Mesangial cell (primary cell): ENCODE measurements around the gene CCIN. TPM values are rescaled to one million over a fixed set of nuclear protein-coding genes. Genes with fewer than 3 reads are reported as not detected.

Experiments
- total RNA-seq: library from RNA; depleted of rRNA; stranded (reverse); fragments of >200 nt; gene quantifications from 2 replicates; pipeline ENCODE4 v1.2.3, GENCODE V29; 2015

The CCIN gene
- total RNA-seq, result 0.63 and 1.6 TPM in 2 replicates

GRCh38 chr9:36169166-36169565 is at the start of gene CCIN:
Gene CCIN (plus strand): TSS chr9:36169388. CDS start chr9:36169503, 115 bp downstream.

GRCh38 chr9:36136272-36136893 is 32.8 kb upstream of the CCIN start, which contains the start of gene GLIPR2:
Gene GLIPR2 (plus strand): TSS chr9:36136733. CDS start chr9:36136779, 46 bp downstream.

GRCh38 chr9:36190388-36191289 is 21.5 kb downstream of the CCIN start, which contains the start of gene CLTA:
Gene CLTA (plus strand): TSS chr9:36190921. CDS start chr9:36191057, 136 bp downstream.

Other genes with a start within 250 kb of the CCIN start
- not detected in 2 replicates for gene OR2S2, start 211.2 kb upstream of the CCIN start, total RNA-seq
- 7.7 and 8.8 TPM in 2 replicates for gene RECK, start 132.5 kb upstream of the CCIN start, total RNA-seq
- 54.4 and 61.2 TPM in 2 replicates for gene GLIPR2, start 32.7 kb upstream of the CCIN start, total RNA-seq
- gene CLTA, start 21.5 kb downstream of the CCIN start, total RNA-seq, result 333 and 341 TPM in 2 replicates
- 21.3 and 22.7 TPM in 2 replicates for gene GNE, start 89.1 kb downstream of the CCIN start, total RNA-seq
- gene RNF38, start 230.9 kb downstream of the CCIN start, total RNA-seq, result 11.1 and 18.4 TPM in 2 replicates